ENCODE results near the gene ZNF253.
"Not testable (repeated sequence)": the region's sequence is repeated elsewhere in the genome, so short reads cannot be mapped to it uniquely, and the experiment has no call there.

DNA sequence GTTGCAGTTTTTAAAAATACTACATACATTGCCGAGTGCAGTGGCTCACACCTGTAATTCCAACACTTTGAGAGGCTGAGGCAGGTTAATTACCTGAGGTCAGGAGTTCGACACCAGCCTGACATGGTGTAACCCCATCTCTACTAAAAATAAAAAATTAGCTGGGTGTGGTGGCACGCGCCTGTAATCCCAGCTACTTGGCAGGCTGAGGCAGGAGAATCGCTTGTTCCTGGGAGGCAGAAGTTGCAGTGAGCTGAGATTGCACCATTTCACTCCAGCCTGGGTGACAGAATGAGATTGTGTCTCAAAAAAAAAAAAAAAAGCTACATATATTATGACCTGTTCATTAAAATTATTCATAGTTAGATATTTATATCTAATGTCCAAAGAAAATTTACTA is 4.4 kb downstream of the ZNF253 start:
- not testable (repeated sequence) for TF ChIP-seq SIRT6 (IDR thresholded peaks at IDR 0.05; ENCODE audit: low read length); CTBP2 (IDR thresholded peaks at IDR 0.05; ENCODE audit: borderline replicate concordance, insufficient read depth, insufficient read length, low read length); SRF (IDR thresholded peaks at IDR 0.05; ENCODE audit: low read depth, low read length); NANOG (IDR thresholded peaks at IDR 0.05; ENCODE audit: insufficient read depth, low read depth, low read length, poor library complexity, severe bottlenecking); EGR1 (IDR thresholded peaks at IDR 0.05; ENCODE audit: borderline replicate concordance, low read depth, low read length); POLR2AphosphoS5 (IDR thresholded peaks at IDR 0.05; ENCODE audit: low read depth, low read length); EZH2 (IDR thresholded peaks at IDR 0.05; ENCODE audit: low read depth, low read length, severe bottlenecking)
- TF ChIP-seq, protein P1, sequence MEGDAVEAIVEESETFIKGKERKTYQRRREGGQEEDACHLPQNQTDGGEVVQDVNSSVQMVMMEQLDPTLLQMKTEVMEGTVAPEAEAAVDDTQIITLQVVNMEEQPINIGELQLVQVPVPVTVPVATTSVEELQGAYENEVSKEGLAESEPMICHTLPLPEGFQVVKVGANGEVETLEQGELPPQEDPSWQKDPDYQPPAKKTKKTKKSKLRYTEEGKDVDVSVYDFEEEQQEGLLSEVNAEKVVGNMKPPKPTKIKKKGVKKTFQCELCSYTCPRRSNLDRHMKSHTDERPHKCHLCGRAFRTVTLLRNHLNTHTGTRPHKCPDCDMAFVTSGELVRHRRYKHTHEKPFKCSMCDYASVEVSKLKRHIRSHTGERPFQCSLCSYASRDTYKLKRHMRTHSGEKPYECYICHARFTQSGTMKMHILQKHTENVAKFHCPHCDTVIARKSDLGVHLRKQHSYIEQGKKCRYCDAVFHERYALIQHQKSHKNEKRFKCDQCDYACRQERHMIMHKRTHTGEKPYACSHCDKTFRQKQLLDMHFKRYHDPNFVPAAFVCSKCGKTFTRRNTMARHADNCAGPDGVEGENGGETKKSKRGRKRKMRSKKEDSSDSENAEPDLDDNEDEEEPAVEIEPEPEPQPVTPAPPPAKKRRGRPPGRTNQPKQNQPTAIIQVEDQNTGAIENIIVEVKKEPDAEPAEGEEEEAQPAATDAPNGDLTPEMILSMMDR (IDR thresholded peaks at IDR 0.05; ENCODE audit: control extremely low read depth in 1 of 3, insufficient read depth in 1 of 3, low read depth in 1 of 3, low read length in 3 of 3): not testable (repeated sequence)

All from H1 (cell line).